H9 (cell line): ENCODE data around the gene DYRK1A. TPM values are rescaled to one million over a fixed set of nuclear protein-coding genes. Genes with fewer than 3 reads are reported as not detected.

Source experiments
- DNase-seq: peaks from one replicate; pipeline ENCODE4 v3.0.0-alpha.2; 2017
- H2AFZ ChIP-seq: one replicate; pipeline ENCODE4 v1.6.1; 2013; ENCODE audit warnings: mild to moderate bottlenecking, low read length, control low read depth, moderate library complexity
- H2AK5ac ChIP-seq: 2 replicates; pipeline ENCODE4 v1.6.1; 2013; ENCODE audit warnings: low read length, control low read depth, mixed read lengths; ENCODE audit not compliant: insufficient read length
- H2BK120ac ChIP-seq: one replicate; pipeline ENCODE4 v1.6.1; 2013; ENCODE audit warnings: low read depth, mild to moderate bottlenecking, low read length, control low read depth, inconsistent platforms; ENCODE audit not compliant: poor library complexity, severe bottlenecking
- H2BK12ac ChIP-seq: 2 replicates; pipeline ENCODE4 v1.6.1; 2013; ENCODE audit warnings: low read length, control low read depth, mixed read lengths, low read depth; ENCODE audit not compliant: insufficient read length
- H2BK15ac ChIP-seq: 2 replicates; pipeline ENCODE4 v1.6.1; 2013; ENCODE audit warnings: low read depth, low read length, control low read depth
- H2BK20ac ChIP-seq: one replicate; pipeline ENCODE4 v1.6.1; 2013; ENCODE audit warnings: low read depth, mild to moderate bottlenecking, low read length, control low read depth, inconsistent platforms; ENCODE audit not compliant: poor library complexity, severe bottlenecking
- H2BK5ac ChIP-seq: 2 replicates; pipeline ENCODE4 v1.6.1; 2013; ENCODE audit warnings: low read length, control low read depth, mixed read lengths; ENCODE audit not compliant: insufficient read length
- H3K14ac ChIP-seq: 2 replicates; pipeline ENCODE4 v1.6.1; 2013; ENCODE audit warnings: low read length, control low read depth; ENCODE audit not compliant: insufficient read depth
- H3K18ac ChIP-seq: 2 replicates; pipeline ENCODE4 v1.6.1; 2013; ENCODE audit warnings: low read depth, mild to moderate bottlenecking, mixed read lengths, low read length, control low read depth; ENCODE audit not compliant: insufficient read length
- H3K23ac ChIP-seq: 2 replicates; pipeline ENCODE4 v1.6.1; 2013; ENCODE audit warnings: low read length, control low read depth, mixed read lengths, low read depth; ENCODE audit not compliant: insufficient read length
- H3K23me2 ChIP-seq: 2 replicates; pipeline ENCODE4 v1.6.1; 2013; ENCODE audit warnings: low read depth, mild to moderate bottlenecking, mixed read lengths, low read length, control low read depth; ENCODE audit not compliant: insufficient read length, poor library complexity, severe bottlenecking
- H3K27ac ChIP-seq: 2 replicates; pipeline ENCODE4 v1.5.1; 2013; ENCODE audit warnings: low read length, control low read depth, mixed read lengths, low read depth; ENCODE audit not compliant: insufficient read length
- H3K27me3 ChIP-seq: 2 replicates; pipeline ENCODE4 v1.6.1; 2013; ENCODE audit warnings: low read length, control low read depth, inconsistent platforms; ENCODE audit not compliant: insufficient read depth
- H3K4ac ChIP-seq: 2 replicates; pipeline ENCODE4 v1.6.1; 2013; ENCODE audit warnings: low read depth, mild to moderate bottlenecking, control low read depth, inconsistent platforms, low read length, moderate library complexity
- H3K4me1 ChIP-seq: 2 replicates; pipeline ENCODE4 v1.6.1; 2013; ENCODE audit warnings: low read length, control low read depth, inconsistent platforms; ENCODE audit not compliant: insufficient read depth
- H3K4me2 ChIP-seq: 2 replicates; pipeline ENCODE4 v1.6.1; 2013; ENCODE audit warnings: low read length, control low read depth, mixed read lengths; ENCODE audit not compliant: insufficient read length, insufficient read depth
- H3K56ac ChIP-seq: 2 replicates; pipeline ENCODE4 v1.6.1; 2013; ENCODE audit warnings: low read depth, mild to moderate bottlenecking, mixed read lengths, low read length, control low read depth; ENCODE audit not compliant: insufficient read length
- H3K79me1 ChIP-seq: 2 replicates; pipeline ENCODE4 v1.6.1; 2013; ENCODE audit warnings: low read depth, mild to moderate bottlenecking, moderate library complexity, low read length, control low read depth, inconsistent platforms; ENCODE audit not compliant: insufficient read depth, poor library complexity, severe bottlenecking
- H3K79me2 ChIP-seq: 2 replicates; pipeline ENCODE4 v1.6.1; 2013; ENCODE audit warnings: low read length, control low read depth, inconsistent platforms; ENCODE audit not compliant: insufficient read depth
- H3K9ac ChIP-seq: 2 replicates; pipeline ENCODE4 v1.6.1; 2013; ENCODE audit warnings: low read length, control low read depth, mixed read lengths; ENCODE audit not compliant: insufficient read length; ENCODE audit errors: extremely low read depth
- H3K9me3 ChIP-seq: one replicate; pipeline ENCODE4 v1.6.1; 2013; ENCODE audit warnings: low read depth, low read length, inconsistent platforms; ENCODE audit not compliant: control insufficient read depth
- H3T11ph ChIP-seq: one replicate; pipeline ENCODE4 v1.6.1; 2013; ENCODE audit warnings: mild to moderate bottlenecking, low read length, control low read depth, inconsistent platforms
- H4K20me1 ChIP-seq: one replicate; pipeline ENCODE4 v1.6.1; 2013; ENCODE audit not compliant: control insufficient read depth, insufficient read length, insufficient read depth
- H4K5ac ChIP-seq: 2 replicates; pipeline ENCODE4 v1.6.1; 2013; ENCODE audit warnings: low read depth, mild to moderate bottlenecking, mixed read lengths, low read length, control low read depth; ENCODE audit not compliant: insufficient read length
- H4K8ac ChIP-seq: replicated peaks from 2 replicates; pipeline ENCODE4 v1.6.1; 2013; ENCODE audit warnings: low read length, control low read depth, mixed read lengths, low read depth; ENCODE audit not compliant: insufficient read length
- H4K91ac ChIP-seq: 2 replicates; pipeline ENCODE4 v1.6.1; 2013; ENCODE audit warnings: low read depth, mild to moderate bottlenecking, moderate library complexity, mixed read lengths, low read length, control low read depth; ENCODE audit not compliant: insufficient read length
- H3K27ac Mint-ChIP-seq, 3 experiments: 2 replicates in 2 of 3; 3 replicates in 1 of 3; pipeline ENCODE4 v1.8.0; 2020 to 2021; ENCODE audit warnings: mixed read lengths in 3 of 3, mild to moderate bottlenecking in 1 of 3, moderate library complexity in 1 of 3
- H3K27me3 Mint-ChIP-seq: 2 replicates; pipeline ENCODE4 v1.8.0; 2021; ENCODE audit warnings: low read depth, mild to moderate bottlenecking, moderate library complexity, mixed read lengths
- H3K36me3 Mint-ChIP-seq, 3 experiments: 2 replicates in 2 of 3; 3 replicates in 1 of 3; pipeline ENCODE4 v1.8.0; 2020 to 2021; ENCODE audit warnings: low read depth in 3 of 3, mixed read lengths in 3 of 3; ENCODE audit not compliant: insufficient read depth in 1 of 3
- H3K4me1 Mint-ChIP-seq, 2 experiments: 2 replicates each; pipeline ENCODE4 v1.8.0; 2020; ENCODE audit warnings: mixed read lengths in 2 of 2
- H3K4me3 Mint-ChIP-seq, 2 experiments: 2 replicates in 1 of 2; 3 replicates in 1 of 2; pipeline ENCODE4 v1.8.0; 2020 to 2021; ENCODE audit warnings: mild to moderate bottlenecking in 2 of 2, mixed read lengths in 2 of 2, moderate library complexity in 1 of 2
- H3K9me3 Mint-ChIP-seq, 2 experiments: 2 replicates in 1 of 2; 3 replicates in 1 of 2; pipeline ENCODE4 v1.8.0; 2020; ENCODE audit warnings: mild to moderate bottlenecking in 2 of 2, mixed read lengths in 2 of 2, moderate library complexity in 1 of 2
- WGBS: extraction: QIAGEN DNeasy Blood & Tissue Kit; methylation state at CpG from one replicate; pipeline ENCODE4 v1.1.7; 2013; ENCODE audit warnings: missing lambda C conversion rate, low lambda C conversion rate, mixed read lengths; ENCODE audit not compliant: insufficient read length; ENCODE audit errors: extremely low coverage; 5-methylcytosine and 5-hydroxymethylcytosine counted together
- total RNA-seq: library from RNA; stranded (reverse); gene quantifications from 2 replicates; pipeline ENCODE4 v1.2.1, GENCODE V29; 2021
- TF ChIP-seq, protein P1 (sequence below): fragments of 200-600 bp; sonication (generic); conservative IDR thresholded peaks from 3 replicates; pipeline ENCODE4 v1.8.0; 2021; ENCODE audit warnings: antibody characterized with exemption, mild to moderate bottlenecking

DYRK1A gene
- total RNA-seq, 1 experiment from 2014 or later = 73.6 TPM

DNA sequence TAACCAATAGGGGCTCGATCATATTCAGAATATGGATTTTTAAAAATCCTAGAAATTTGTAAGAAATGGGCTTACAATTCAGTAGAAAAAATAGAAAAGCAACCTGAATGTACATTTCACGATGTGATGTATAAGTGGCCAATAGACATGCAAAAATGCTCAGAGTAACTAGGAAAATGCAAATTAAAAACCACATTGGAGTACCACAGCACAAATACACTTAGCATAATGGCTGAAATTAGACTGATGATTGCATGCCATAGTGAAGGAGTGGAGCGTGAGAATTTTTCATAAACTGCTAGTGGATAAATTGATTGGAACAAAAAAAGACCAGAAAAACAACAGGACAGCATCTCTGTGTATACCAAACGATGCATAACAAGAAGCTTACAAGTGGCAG, 102.3 kb downstream of the DYRK1A start:
- no peaks in the 10 kb centered on the region for H3K27me3 Mint-ChIP-seq
- Histone ChIP-seq H3K23me2 (no peaks in the 10 kb centered on the region), H4K91ac (no peak overlapping the region), H3T11ph (no peak overlapping the region), H3K9me3 (no peaks in the 10 kb centered on the region), H3K9ac (no peak overlapping the region), H3K79me1 (peaks cover 19% of the 10 kb centered on the region), H4K20me1 (no peaks in the 10 kb centered on the region), H2BK20ac (no peak overlapping the region), H3K79me2 (peaks cover 21% of the 10 kb centered on the region; the same call in 1 of the 2 replicates), H3K27me3 (no peaks in the 10 kb centered on the region), H3K4ac (no peak overlapping the region), H4K5ac (no peak overlapping the region), H3K56ac (no peak overlapping the region), H3K14ac (no peak overlapping the region), H2BK5ac (no peak overlapping the region), H2BK120ac (no peak overlapping the region), H2AFZ (no peak overlapping the region), H3K27ac (no peak overlapping the region), H2AK5ac (no peak overlapping the region), H4K8ac (no peak overlapping the region), H2BK15ac (no peak overlapping the region), H3K4me1 (no peaks in the 10 kb centered on the region), H3K23ac (no peak overlapping the region), H3K4me2 (no peak overlapping the region), H2BK12ac (no peak overlapping the region), H3K18ac (no peak overlapping the region)
- no CpG with 5 or more reads among the region's 4 CpGs for WGBS
- H3K9me3 Mint-ChIP-seq = peaks cover 3 to 9% of the 10 kb centered on the region in 2 experiments; a peak in 4 of 5 replicates
- peaks cover 27 to 48% (median 33%) of the 10 kb centered on the region in 3 experiments for H3K36me3 Mint-ChIP-seq
- TF ChIP-seq, protein P1, sequence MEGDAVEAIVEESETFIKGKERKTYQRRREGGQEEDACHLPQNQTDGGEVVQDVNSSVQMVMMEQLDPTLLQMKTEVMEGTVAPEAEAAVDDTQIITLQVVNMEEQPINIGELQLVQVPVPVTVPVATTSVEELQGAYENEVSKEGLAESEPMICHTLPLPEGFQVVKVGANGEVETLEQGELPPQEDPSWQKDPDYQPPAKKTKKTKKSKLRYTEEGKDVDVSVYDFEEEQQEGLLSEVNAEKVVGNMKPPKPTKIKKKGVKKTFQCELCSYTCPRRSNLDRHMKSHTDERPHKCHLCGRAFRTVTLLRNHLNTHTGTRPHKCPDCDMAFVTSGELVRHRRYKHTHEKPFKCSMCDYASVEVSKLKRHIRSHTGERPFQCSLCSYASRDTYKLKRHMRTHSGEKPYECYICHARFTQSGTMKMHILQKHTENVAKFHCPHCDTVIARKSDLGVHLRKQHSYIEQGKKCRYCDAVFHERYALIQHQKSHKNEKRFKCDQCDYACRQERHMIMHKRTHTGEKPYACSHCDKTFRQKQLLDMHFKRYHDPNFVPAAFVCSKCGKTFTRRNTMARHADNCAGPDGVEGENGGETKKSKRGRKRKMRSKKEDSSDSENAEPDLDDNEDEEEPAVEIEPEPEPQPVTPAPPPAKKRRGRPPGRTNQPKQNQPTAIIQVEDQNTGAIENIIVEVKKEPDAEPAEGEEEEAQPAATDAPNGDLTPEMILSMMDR = no peak
- H3K4me1 Mint-ChIP-seq = peaks cover 21 to 34% of the 10 kb centered on the region in 2 experiments
- H3K27ac Mint-ChIP-seq = no peak overlapping the region
- DNase-seq = no peak
- no peak overlapping the region for H3K4me3 Mint-ChIP-seq
